Kidney capillary endothelial cell (primary cell): Measurements from ENCODE around the gene ATP5F1E.
A peak's percentile ranks its signal among the peaks of the same experiment; 100 is the strongest.

ENCODE experiments used
- DNase-seq: peaks from one replicate; pipeline ENCODE4 v3.0.0-alpha.2; 2018; ENCODE audit warnings: low spot score

The ATP5F1E gene

GRCh38 chr20:59032023-59032712, at the start of gene ATP5F1E:
ATP5F1E (minus strand) TSS chr20:59032335; CDS start chr20:59032251, 84 bp downstream.
- DNase-seq, result peak; percentile 94

- no peak for DNase-seq
These were observed 48.9 kb upstream of the ATP5F1E start for GRCh38 chr20:59081036-59081435.

GRCh38 chr20:59078231-59078630, 46.1 kb upstream of the ATP5F1E start:
- DNase-seq, result no peak

- no peak for DNase-seq
These were observed 45.6 kb upstream of the ATP5F1E start for GRCh38 chr20:59077705-59078104.

GRCh38 chr20:59075934-59076508, 43.9 kb upstream of the ATP5F1E start:
- DNase-seq, result no peak

GRCh38 chr20:59074456-59074855, 42.3 kb upstream of the ATP5F1E start:
- DNase-seq, result peak; percentile 10

- DNase-seq, result no peak
These were observed 41.4 kb upstream of the ATP5F1E start for GRCh38 chr20:59073582-59073981.

GRCh38 chr20:59071216-59071615, 39.1 kb upstream of the ATP5F1E start:
- no peak for DNase-seq

GRCh38 chr20:59069026-59069425, 36.9 kb upstream of the ATP5F1E start:
- no peak for DNase-seq

GRCh38 chr20:59068534-59068933, 36.4 kb upstream of the ATP5F1E start:
- no peak for DNase-seq

GRCh38 chr20:59064214-59064722, 32.1 kb upstream of the ATP5F1E start:
- DNase-seq, result no peak

GRCh38 chr20:59063358-59064213, 31.5 kb upstream of the ATP5F1E start:
- DNase-seq, result peak; percentile 67

- no peak for DNase-seq
These were observed 29.9 kb upstream of the ATP5F1E start for GRCh38 chr20:59062081-59062480.

- DNase-seq, result peak; percentile 21
These were observed 23.2 kb upstream of the ATP5F1E start for GRCh38 chr20:59055302-59055701.

- no peak for DNase-seq
These were observed 19.6 kb upstream of the ATP5F1E start for GRCh38 chr20:59051666-59052185.

GRCh38 chr20:59050437-59050836, 18.3 kb upstream of the ATP5F1E start:
- no peak for DNase-seq

GRCh38 chr20:59048681-59049030, 16.5 kb upstream of the ATP5F1E start:
- no peak for DNase-seq

GRCh38 chr20:59047938-59048680, 16.0 kb upstream of the ATP5F1E start:
- DNase-seq, result no peak

- DNase-seq, result no peak
These were observed 14.7 kb upstream of the ATP5F1E start for GRCh38 chr20:59046862-59047261.

GRCh38 chr20:59044796-59045195, 12.7 kb upstream of the ATP5F1E start:
- no peak for DNase-seq

GRCh38 chr20:59044295-59044694, 12.2 kb upstream of the ATP5F1E start:
- DNase-seq, result no peak

- no peak for DNase-seq
These were observed 11.6 kb upstream of the ATP5F1E start for GRCh38 chr20:59043698-59044097.
